Nephron (organoid): ENCODE data around the gene ETV3.

Experiments used
- H3K27ac Mint-ChIP-seq, 3 experiments: 2 replicates each; pipeline ENCODE4 v1.8.0; 2020; ENCODE audit warnings: mixed read lengths in 3 of 3, mild to moderate bottlenecking in 2 of 3, moderate library complexity in 1 of 3
- H3K27me3 Mint-ChIP-seq: 2 replicates; pipeline ENCODE4 v1.8.0; 2021; ENCODE audit warnings: low read depth, mild to moderate bottlenecking, moderate library complexity, mixed read lengths
- H3K36me3 Mint-ChIP-seq: 2 replicates; pipeline ENCODE4 v1.8.0; 2020; ENCODE audit warnings: low read depth, mixed read lengths
- H3K4me1 Mint-ChIP-seq: 2 replicates; pipeline ENCODE4 v1.8.0; 2020; ENCODE audit warnings: mixed read lengths
- H3K4me3 Mint-ChIP-seq, 3 experiments: 2 replicates each; pipeline ENCODE4 v1.8.0; 2020; ENCODE audit warnings: mild to moderate bottlenecking in 3 of 3, mixed read lengths in 3 of 3, moderate library complexity in 2 of 3
- H3K9me3 Mint-ChIP-seq: 2 replicates; pipeline ENCODE4 v1.8.0; 2020; ENCODE audit warnings: mixed read lengths
- CTCF ChIP-seq, 3 experiments: fragments of 200-600 bp; sonication (generic); IDR thresholded peaks; one replicate each; pipeline ENCODE4 v1.5.0; 2021; ENCODE audit warnings: antibody characterized with exemption in 3 of 3; ENCODE audit not compliant: unreplicated experiment in 3 of 3

ETV3 gene

GRCh38 chr1:157135646-157136045 lies 2.5 kb downstream of the ETV3 start:
- H3K27ac Mint-ChIP-seq, result peak overlapping the region in 1 of 3 experiments; percentile 32
- no peaks in the 10 kb centered on the region for H3K9me3 Mint-ChIP-seq
- peaks cover 58% of the 10 kb centered on the region for H3K36me3 Mint-ChIP-seq
- H3K4me3 Mint-ChIP-seq, result peak overlapping the region; percentile 37 to 92 (median 63)
- TF ChIP-seq CTCF (IDR thresholded peaks at IDR 0.05; ENCODE audit: unreplicated experiment in 3 of 3), result no peak
- H3K4me1 Mint-ChIP-seq, result peaks cover 38% of the 10 kb centered on the region
- H3K27me3 Mint-ChIP-seq, result no peaks in the 10 kb centered on the region

- H3K27ac Mint-ChIP-seq, result no peak overlapping the region
- H3K27me3 Mint-ChIP-seq, result no peaks in the 10 kb centered on the region
- TF ChIP-seq CTCF (IDR thresholded peaks at IDR 0.05; ENCODE audit: unreplicated experiment in 3 of 3), result no peak
- peaks cover 38% of the 10 kb centered on the region for H3K4me1 Mint-ChIP-seq
- peaks cover 62% of the 10 kb centered on the region for H3K36me3 Mint-ChIP-seq
- no peaks in the 10 kb centered on the region for H3K9me3 Mint-ChIP-seq
- H3K4me3 Mint-ChIP-seq, result peak overlapping the region; percentile 11 to 54 (median 53)
Measured at GRCh38 chr1:157135070-157135469, 3.1 kb downstream of the ETV3 start.

- peaks cover 62% of the 10 kb centered on the region for H3K36me3 Mint-ChIP-seq
- H3K27ac Mint-ChIP-seq, result no peak overlapping the region
- peaks cover 34% of the 10 kb centered on the region for H3K4me1 Mint-ChIP-seq
- H3K9me3 Mint-ChIP-seq, result no peaks in the 10 kb centered on the region
- H3K4me3 Mint-ChIP-seq, result no peak overlapping the region
- TF ChIP-seq CTCF (IDR thresholded peaks at IDR 0.05; ENCODE audit: unreplicated experiment in 3 of 3), result no peak
- H3K27me3 Mint-ChIP-seq, result no peaks in the 10 kb centered on the region
Measured at GRCh38 chr1:157134442-157134841, 3.8 kb downstream of the ETV3 start.

- no peak for TF ChIP-seq CTCF (IDR thresholded peaks at IDR 0.05; ENCODE audit: unreplicated experiment in 3 of 3)
- peak overlapping the region in 1 of 3 experiments; percentile 47 for H3K4me3 Mint-ChIP-seq
- no peaks in the 10 kb centered on the region for H3K27me3 Mint-ChIP-seq
- peaks cover 28% of the 10 kb centered on the region for H3K4me1 Mint-ChIP-seq
- no peaks in the 10 kb centered on the region for H3K9me3 Mint-ChIP-seq
- peaks cover 65% of the 10 kb centered on the region for H3K36me3 Mint-ChIP-seq
- no peak overlapping the region for H3K27ac Mint-ChIP-seq
Measured at GRCh38 chr1:157133426-157133825, 4.8 kb downstream of the ETV3 start.

GRCh38 chr1:157132616-157133167 lies 5.5 kb downstream of the ETV3 start:
- peaks cover 73% of the 10 kb centered on the region for H3K36me3 Mint-ChIP-seq
- H3K27me3 Mint-ChIP-seq, result no peaks in the 10 kb centered on the region
- H3K4me3 Mint-ChIP-seq, result peak overlapping the region in 1 of 3 experiments; percentile 5
- TF ChIP-seq CTCF (IDR thresholded peaks at IDR 0.05; ENCODE audit: unreplicated experiment in 3 of 3), result no peak
- H3K27ac Mint-ChIP-seq, result no peak overlapping the region
- no peaks in the 10 kb centered on the region for H3K9me3 Mint-ChIP-seq
- H3K4me1 Mint-ChIP-seq, result peaks cover 25% of the 10 kb centered on the region

GRCh38 chr1:157132111-157132510 lies 6.1 kb downstream of the ETV3 start:
- Mint-ChIP-seq H3K27ac (no peak overlapping the region), H3K4me3 (peak overlapping the region in 1 of 3 experiments; percentile 5), H3K9me3 (no peaks in the 10 kb centered on the region), H3K27me3 (no peaks in the 10 kb centered on the region), H3K36me3 (peaks cover 77% of the 10 kb centered on the region), H3K4me1 (peaks cover 20% of the 10 kb centered on the region)
- TF ChIP-seq CTCF (IDR thresholded peaks at IDR 0.05; ENCODE audit: unreplicated experiment in 3 of 3), result no peak
